HG02852 (cell line): Measurements from ENCODE around the gene POU4F2.
"Not testable (repeated sequence)": the region's sequence is repeated elsewhere in the genome, so short reads cannot be mapped to it uniquely, and the experiment has no call there.

ENCODE experiments used
- ATAC-seq: cut with Tn5 transposase; IDR thresholded peaks from one replicate; pipeline ENCODE4 v1.9.1; 2021; ENCODE audit warnings: mild to moderate bottlenecking, moderate library complexity; ENCODE audit not compliant: unreplicated experiment

Gene POU4F2

GRCh38 chr4:146654687-146655520, 16.2 kb downstream of the POU4F2 start:
- ATAC-seq: no peak

GRCh38 chr4:146655521-146655856, 16.8 kb downstream of the POU4F2 start:
- ATAC-seq: no peak

- ATAC-seq: no peak
Measured at GRCh38 chr4:146661367-146661766, 22.7 kb downstream of the POU4F2 start.

- not testable (repeated sequence) for ATAC-seq
Measured at GRCh38 chr4:146663968-146664311, 25.2 kb downstream of the POU4F2 start.

GRCh38 chr4:146674829-146675570, 36.3 kb downstream of the POU4F2 start:
- no peak for ATAC-seq
